ENCODE data around the gene NDUFA3. TPM values are rescaled to one million over a fixed set of nuclear protein-coding genes. Genes with fewer than 3 reads are reported as not detected.
A peak's percentile ranks its signal among the peaks of the same experiment; 100 is the strongest.

The NDUFA3 gene
- polyA plus RNA-seq, 2 of the 4 experiments (the other 2 are of a cell fraction) = 43.5 to 190 TPM

DNA sequence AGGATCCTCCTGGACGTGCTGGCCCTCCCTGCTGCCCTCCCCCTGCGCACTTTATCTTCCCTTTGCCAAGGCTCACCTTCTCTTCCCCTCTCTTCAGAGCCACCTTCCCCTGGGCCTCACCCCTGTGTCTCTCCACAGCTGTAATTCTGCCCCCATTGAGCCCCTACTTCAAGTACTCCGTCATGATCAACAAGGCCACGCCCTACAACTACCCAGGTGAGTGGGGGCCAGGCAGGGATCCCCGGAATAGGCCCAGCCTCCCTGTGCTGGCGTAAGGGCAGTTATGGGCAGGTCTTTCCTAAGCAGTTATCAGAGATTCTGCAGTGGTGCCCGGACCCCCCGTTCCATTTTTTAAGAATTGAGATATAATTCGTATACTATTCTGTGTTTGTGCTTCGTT lies 3.1 kb downstream of the NDUFA3 start:
- Histone ChIP-seq H3K4me1 (0 out of 3 replicates have a peak, but pooled peaks cover 8% of the 10 kb centered on the region), H3K4me3 (no peak overlapping the region), H3K27ac (no peak overlapping the region), H3K9me3 (no peaks in the 10 kb centered on the region), H3K4me2 (no peak overlapping the region)
- ChIA-PET CTCF (interaction anchor here (0.6 kb wide), 1 partner anchor 668 kb away, joined by 3 read pairs; no protein-coding TSS in a partner anchor), POLR2A (interaction anchor here (0.6 kb wide), 1 partner anchor 626 kb away, joined by 4 read pairs; no protein-coding TSS in a partner anchor)
- ATAC-seq (no peak), FAIRE-seq (no peak), DNase-seq (ENCODE audit: low read depth in 1 of 2, low spot score in 1 of 2) (no peak)
- 94% methylated on average over 10 of the region's 10 CpGs for WGBS (ENCODE audit: missing lambda C conversion rate)
- TF ChIP-seq E2F6 (IDR thresholded peaks at IDR 0.05; ENCODE audit: borderline replicate concordance, low read depth) = no peak
- no peak for TF ChIP-seq NFE2L2 (conservative IDR thresholded peaks at IDR 0.05; ENCODE audit: low read length)
- no peak for TF ChIP-seq RAD21 (conservative IDR thresholded peaks at IDR 0.05 in 1 of 2, IDR thresholded peaks at IDR 0.05 in 1 of 2)
- no peak for TF ChIP-seq SREBF2 (IDR thresholded peaks at IDR 0.05)
- no peak for TF ChIP-seq RARB (CRISPR knock-in tag; IDR thresholded peaks at IDR 0.05)

- WGBS (ENCODE audit: missing lambda C conversion rate) = 85% methylated on average over 13 of the region's 15 CpGs
- Histone ChIP-seq H3K4me3 (no peak overlapping the region), H3K4me2 (no peak overlapping the region), H3K27ac (no peak overlapping the region), H3K4me1 (0 out of 3 replicates have a peak, but pooled peaks cover 8% of the 10 kb centered on the region), H3K9me3 (no peaks in the 10 kb centered on the region)
- POLR2A ChIA-PET = no interaction called here
- ATAC-seq (no peak), DNase-seq (ENCODE audit: low read depth in 1 of 2, low spot score in 1 of 2) (no peak), FAIRE-seq (no peak)
- CTCF ChIA-PET = no interaction called here
- TF ChIP-seq RAD21 (conservative IDR thresholded peaks at IDR 0.05 in 1 of 2, IDR thresholded peaks at IDR 0.05 in 1 of 2) = no peak
- TF ChIP-seq RNF2 (IDR thresholded peaks at IDR 0.05; ENCODE audit: borderline replicate concordance, low read depth) = no peak
- no peak for TF ChIP-seq SREBF2 (IDR thresholded peaks at IDR 0.05)
- no peak for TF ChIP-seq RCOR1 (IDR thresholded peaks at IDR 0.05; ENCODE audit: low read depth, low read length)
- no peak for TF ChIP-seq HOXB5 (CRISPR knock-in tag; IDR thresholded peaks at IDR 0.05)
These were observed 4.1 kb downstream of the NDUFA3 start for GRCh38 chr19:54106716-54107115.

GRCh38 chr19:54107876-54108490 lies 5.3 kb downstream of the NDUFA3 start:
- no peak overlapping the region for H3K4me2 ChIP-seq
- 83% methylated on average over 20 of the region's 21 CpGs for WGBS (ENCODE audit: missing lambda C conversion rate)
- CTCF ChIA-PET = interaction anchor here (3.0 kb wide), 1 partner anchor 300 kb away, joined by 7 read pairs; no protein-coding TSS in a partner anchor
- FAIRE-seq (no peak), DNase-seq (ENCODE audit: low read depth in 1 of 2, low spot score in 1 of 2) (no peak), ATAC-seq (no peak)
- TF ChIP-seq CEBPB (IDR thresholded peaks at IDR 0.05) = no peak
- TF ChIP-seq MAX (IDR thresholded peaks at IDR 0.05) = no peak
- TF ChIP-seq SMC3 (IDR thresholded peaks at IDR 0.05) = no peak
- TF ChIP-seq CBX2 (IDR thresholded peaks at IDR 0.05; ENCODE audit: borderline replicate concordance, low read depth) = no peak
- TF ChIP-seq TFCP2L1 (CRISPR knock-in tag; IDR thresholded peaks at IDR 0.05) = no peak
- no peaks in the 10 kb centered on the region for H3K9me3 ChIP-seq
- no peak overlapping the region for H3K27ac ChIP-seq
- 0 out of 3 replicates have a peak, but pooled peaks cover 8% of the 10 kb centered on the region for H3K4me1 ChIP-seq
- H3K4me3 ChIP-seq = no peak overlapping the region
- POLR2A ChIA-PET = interaction anchor here (1.6 kb wide), 1 partner anchor 29 kb away, joined by 5 read pairs; no protein-coding TSS in a partner anchor

DNA sequence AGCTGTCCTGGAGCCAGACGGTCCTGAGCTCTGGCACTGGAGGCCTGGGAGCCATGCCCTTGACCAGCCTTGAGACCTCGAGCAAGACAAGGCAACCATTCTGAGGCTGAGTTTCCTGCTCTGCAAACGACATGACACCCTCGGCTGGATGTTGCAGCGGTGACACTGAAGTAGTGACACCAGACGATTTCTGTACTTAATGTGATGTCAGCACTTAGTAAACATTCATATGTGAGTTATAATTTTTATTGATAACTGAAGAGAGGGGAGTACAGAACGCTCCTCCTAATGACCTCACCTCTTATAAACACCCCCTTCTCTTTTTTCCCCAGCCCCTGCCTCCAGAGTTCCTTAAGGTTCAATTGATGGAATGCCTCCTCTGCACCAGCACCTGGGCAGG lies 5.8 kb downstream of the NDUFA3 start:
- no peaks in the 10 kb centered on the region for H3K9me3 ChIP-seq
- H3K4me1 ChIP-seq = 0 out of 3 replicates have a peak, but pooled peaks cover 7% of the 10 kb centered on the region
- DNase-seq (ENCODE audit: low read depth in 1 of 2, low spot score in 1 of 2) = no peak
- H3K4me2 ChIP-seq = no peak overlapping the region
- no peak for FAIRE-seq
- H3K27ac ChIP-seq = no peak overlapping the region
- peak; percentile 63 for TF ChIP-seq MAFK (IDR thresholded peaks at IDR 0.05; ENCODE audit: partially characterized antibody)
- no peak for TF ChIP-seq REST (IDR thresholded peaks at IDR 0.05)
- 88% methylated on average over 7 of the region's 7 CpGs for WGBS (ENCODE audit: missing lambda C conversion rate)
- no peak for ATAC-seq
- POLR2A ChIA-PET = interaction anchor here (1.6 kb wide), 1 partner anchor 28 kb away, joined by 5 read pairs; no protein-coding TSS in a partner anchor
- H3K4me3 ChIP-seq = no peak overlapping the region
- CTCF ChIA-PET = interaction anchor here (3.0 kb wide), 1 partner anchor 300 kb away, joined by 7 read pairs; no protein-coding TSS in a partner anchor
